GM12891 (cell line): Measurements from ENCODE around the gene KIAA1586.

ENCODE experiments used
- POLR2A ChIP-seq: IDR thresholded peaks from 2 replicates; pipeline ENCODE4 v1.6.1; 2011; ENCODE audit warnings: low read depth, low read length, control low read depth
- TAF1 ChIP-seq: IDR thresholded peaks from 2 replicates; pipeline ENCODE4 v1.6.1; 2011; ENCODE audit warnings: low read depth, low read length, control low read depth

GRCh38 chr6:57069228-57069627 lies 22.7 kb downstream of the KIAA1586 start:
- TF ChIP-seq TAF1 (no peak), POLR2A (no peak)
